Endothelial cell of umbilical vein (primary cell): Measurements from ENCODE around the gene ACOT7. TPM values are rescaled to one million over a fixed set of nuclear protein-coding genes. Genes with fewer than 3 reads are reported as not detected.

Experiments used
- BruUV-seq: library from RNA; stranded (reverse); fragments of 400-500 nt; replicated peaks from 2 replicates; lab custom pipeline; 2021; lab: Mats Ljungman, UMichigan
- CTCF ChIA-PET: fragments of 300-600, 350-600 bp; sonication (Branson Sonifier 250); formaldehyde crosslinking; loops from one replicate; lab custom pipeline; 2021; ENCODE audit warnings: antibody characterized with exemption, inconsistent platforms; lab: Charles Lee
- POLR2A ChIA-PET: fragments of 300-600, 350-600 bp; sonication (Branson Sonifier 250); formaldehyde crosslinking; loops from one replicate; lab custom pipeline; 2021; ENCODE audit warnings: antibody characterized with exemption, inconsistent platforms; lab: Charles Lee
- DNase-seq: peaks from one replicate; pipeline ENCODE4 v3.0.0-alpha.2; 2011; ENCODE audit warnings: low read depth, low spot score
- FAIRE-seq: peaks from 2 replicates; lab custom pipeline; 2011; peaks lifted over from hg19 to GRCh38; lab: Jason Lieb, UNC
- H2AFZ ChIP-seq: 2 replicates; pipeline ENCODE4 v1.6.0; 2012; ENCODE audit warnings: low read depth, low read length, control low read depth, inconsistent platforms
- H3K27ac ChIP-seq: 2 replicates; pipeline ENCODE4 v1.5.1; 2011; ENCODE audit warnings: low read depth, mild to moderate bottlenecking, control low read depth, low read length, moderate library complexity; ENCODE audit not compliant: insufficient read depth
- H3K27me3 ChIP-seq, 2 experiments: 2 replicates each; pipeline versions ENCODE4 v1.6.0 to v1.6.1; 2011; ENCODE audit warnings: low read length in 2 of 2, mixed read lengths in 1 of 2; ENCODE audit not compliant: control insufficient read depth in 2 of 2, insufficient read depth in 2 of 2
- H3K36me3 ChIP-seq, 2 experiments: 2 replicates in 1 of 2; 3 replicates in 1 of 2; pipeline ENCODE4 v1.5.1; 2011; ENCODE audit warnings: low read length in 2 of 2, mild to moderate bottlenecking in 1 of 2, moderate library complexity in 1 of 2; ENCODE audit not compliant: control insufficient read depth in 2 of 2, insufficient read depth in 2 of 2; ENCODE audit errors: extremely low read depth in 1 of 2
- H3K4me1 ChIP-seq: 3 replicates; pipeline ENCODE4 v1.5.1; 2011; ENCODE audit warnings: mild to moderate bottlenecking, low read length; ENCODE audit not compliant: control insufficient read depth, insufficient read depth; ENCODE audit errors: extremely low read depth
- H3K4me2 ChIP-seq: 2 replicates; pipeline ENCODE4 v1.6.1; 2011; ENCODE audit warnings: low read length, control low read depth, mixed read lengths; ENCODE audit not compliant: insufficient read depth
- H3K4me3 ChIP-seq, 3 experiments: fragments of 200-600 bp in 1 of 3; sonication (generic), shearing (Covaris generic) in 1 of 3; replicated peaks in 1 of 3; 2 replicates each; pipeline ENCODE4 v1.5.1; 2011 to 2016; ENCODE audit warnings: control low read depth in 3 of 3, low read length in 3 of 3, mild to moderate bottlenecking in 2 of 3, inconsistent platforms in 1 of 3, low read depth in 1 of 3, moderate library complexity in 1 of 3; ENCODE audit not compliant: insufficient read depth in 1 of 3
- H3K79me2 ChIP-seq: 2 replicates; pipeline ENCODE4 v1.6.0; 2012; ENCODE audit warnings: low read length, inconsistent platforms; ENCODE audit not compliant: control insufficient read depth, insufficient read depth
- H3K9ac ChIP-seq: replicated peaks from 2 replicates; pipeline ENCODE3; 2011; ENCODE audit warnings: low read length, control low read depth; ENCODE audit not compliant: insufficient read depth; ENCODE audit errors: extremely low read depth
- H3K9me1 ChIP-seq: replicated peaks from 3 replicates; pipeline ENCODE4 v1.6.0; 2011; ENCODE audit warnings: mild to moderate bottlenecking, low read length; ENCODE audit not compliant: control insufficient read depth, insufficient read depth; ENCODE audit errors: extremely low read depth
- H3K9me3 ChIP-seq: replicated peaks from 2 replicates; pipeline ENCODE4 v1.5.1; 2012; ENCODE audit warnings: low read length, inconsistent platforms; ENCODE audit not compliant: control insufficient read depth, insufficient read depth
- H4K20me1 ChIP-seq: replicated peaks from 2 replicates; pipeline ENCODE3; 2011; ENCODE audit warnings: mild to moderate bottlenecking, low read length; ENCODE audit not compliant: control insufficient read depth, insufficient read depth; ENCODE audit errors: extremely low read depth
- FOS ChIP-seq: IDR thresholded peaks from 2 replicates; pipeline ENCODE4 v1.6.1; 2011; ENCODE audit warnings: mild to moderate bottlenecking, low read length, moderate library complexity, borderline replicate concordance; ENCODE audit not compliant: insufficient read depth
- GATA2 ChIP-seq: IDR thresholded peaks from 2 replicates; pipeline ENCODE4 v1.7.0; 2011; ENCODE audit warnings: low read depth, mild to moderate bottlenecking, moderate library complexity, mixed read lengths, low read length; ENCODE audit not compliant: insufficient read length, insufficient read depth
- JUN ChIP-seq: IDR thresholded peaks from 2 replicates; pipeline ENCODE4 v1.6.1; 2011; ENCODE audit warnings: borderline replicate concordance, low read depth; ENCODE audit not compliant: insufficient read length, insufficient read depth
- MYC ChIP-seq: IDR thresholded peaks from one replicate; pipeline ENCODE4 v1.6.1; 2011; ENCODE audit warnings: mild to moderate bottlenecking, low read depth, low read length
- POLR2A ChIP-seq: IDR thresholded peaks from 2 replicates; pipeline ENCODE4 v1.6.1; 2012; ENCODE audit warnings: low read depth, mild to moderate bottlenecking, control low read depth, low read length
- POLR2AphosphoS5 ChIP-seq: IDR thresholded peaks from 2 replicates; pipeline ENCODE4 v1.6.1; 2012; ENCODE audit warnings: low read depth, mild to moderate bottlenecking, control low read depth, low read length, moderate library complexity; ENCODE audit not compliant: insufficient read depth
- dilution Hi-C: fragments of 300-500 bp; cut with MboI; formaldehyde crosslinking; loops from one replicate; pipeline ENCODE4 v1.15.0; 2019; ENCODE audit warnings: low sequenced_read_pairs; ENCODE audit not compliant: extremely low pct_ligation_motif_present
- intact Hi-C: fragments of 100-400 bp; cut with micrococcal nuclease; formaldehyde crosslinking; loops from one replicate; pipeline ENCODE4 v1.10.0; 2022
- polyA plus RNA-seq, 4 experiments: library from polyadenylated mRNA; depleted of rRNA in 3 of 4; stranded (reverse) in 3 of 4; unstranded in 1 of 4; fragments of >200 nt; gene quantifications; 2 replicates each; pipeline versions ENCODE4 v1.2.1 to v1.2.3, GENCODE V29; 2011 to 2012; ENCODE audit warnings: missing spikeins in 1 of 4
- total RNA-seq: library from RNA; stranded (reverse); gene quantifications from 2 replicates; pipeline ENCODE4 v1.2.3, GENCODE V29; 2021
- TF ChIP-seq, protein P1 (sequence below): IDR thresholded peaks from 2 replicates; pipeline ENCODE4 v1.6.1; 2011; ENCODE audit not compliant: insufficient read depth, insufficient read length
- TF ChIP-seq, protein P2 (sequence below), 2 donors: IDR thresholded peaks; 1 replicate in 1 of 2; 2 replicates in 1 of 2; pipeline ENCODE4 v1.5.1; 2011; ENCODE audit warnings: low read length in 2 of 2, mild to moderate bottlenecking in 2 of 2, moderate library complexity in 2 of 2, control low read depth in 1 of 2, inconsistent platforms in 1 of 2, low read depth in 1 of 2; ENCODE audit not compliant: insufficient read depth in 1 of 2; ENCODE audit errors: extremely low read depth in 1 of 2

Gene ACOT7
- total and polyA plus RNA-seq, 2 donors (not counting 3 experiments of a cell fraction or from before 2014, with no cell fraction given) = 69.4 to 105 TPM

GRCh38 chr1:6365047-6365446 lies 28.5 kb downstream of the ACOT7 start:
- FAIRE-seq (no peak), DNase-seq (no peak)
- H3K9ac ChIP-seq = no peak overlapping the region
- H3K36me3 ChIP-seq = no peaks in the 10 kb centered on the region
- H3K4me2 ChIP-seq = no peak overlapping the region
- no peak overlapping the region for H2AFZ ChIP-seq
- H4K20me1 ChIP-seq = no peaks in the 10 kb centered on the region
- no peaks in the 10 kb centered on the region for H3K27me3 ChIP-seq
- peaks cover 3% of the 10 kb centered on the region for H3K4me1 ChIP-seq
- dilution Hi-C loops (no loop called here), intact Hi-C loops (no loop called here)
- no peaks in the 10 kb centered on the region for H3K9me1 ChIP-seq
- TF ChIP-seq GATA2 (no peak), JUN (no peak), POLR2AphosphoS5 (no peak), FOS (no peak), MYC (no peak), POLR2A (no peak)
- TF ChIP-seq, protein P1, sequence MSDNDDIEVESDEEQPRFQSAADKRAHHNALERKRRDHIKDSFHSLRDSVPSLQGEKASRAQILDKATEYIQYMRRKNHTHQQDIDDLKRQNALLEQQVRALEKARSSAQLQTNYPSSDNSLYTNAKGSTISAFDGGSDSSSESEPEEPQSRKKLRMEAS = no peak
- TF ChIP-seq, protein P2, sequence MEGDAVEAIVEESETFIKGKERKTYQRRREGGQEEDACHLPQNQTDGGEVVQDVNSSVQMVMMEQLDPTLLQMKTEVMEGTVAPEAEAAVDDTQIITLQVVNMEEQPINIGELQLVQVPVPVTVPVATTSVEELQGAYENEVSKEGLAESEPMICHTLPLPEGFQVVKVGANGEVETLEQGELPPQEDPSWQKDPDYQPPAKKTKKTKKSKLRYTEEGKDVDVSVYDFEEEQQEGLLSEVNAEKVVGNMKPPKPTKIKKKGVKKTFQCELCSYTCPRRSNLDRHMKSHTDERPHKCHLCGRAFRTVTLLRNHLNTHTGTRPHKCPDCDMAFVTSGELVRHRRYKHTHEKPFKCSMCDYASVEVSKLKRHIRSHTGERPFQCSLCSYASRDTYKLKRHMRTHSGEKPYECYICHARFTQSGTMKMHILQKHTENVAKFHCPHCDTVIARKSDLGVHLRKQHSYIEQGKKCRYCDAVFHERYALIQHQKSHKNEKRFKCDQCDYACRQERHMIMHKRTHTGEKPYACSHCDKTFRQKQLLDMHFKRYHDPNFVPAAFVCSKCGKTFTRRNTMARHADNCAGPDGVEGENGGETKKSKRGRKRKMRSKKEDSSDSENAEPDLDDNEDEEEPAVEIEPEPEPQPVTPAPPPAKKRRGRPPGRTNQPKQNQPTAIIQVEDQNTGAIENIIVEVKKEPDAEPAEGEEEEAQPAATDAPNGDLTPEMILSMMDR (IDR thresholded peaks at IDR 0.05; ENCODE audit: extremely low read depth in 1 of 2, insufficient read depth in 1 of 2, low read depth in 1 of 2, low read length in 2 of 2) = no peak
- no peak overlapping the region for H3K4me3 ChIP-seq
- H3K79me2 ChIP-seq = no peaks in the 10 kb centered on the region
- ChIA-PET CTCF (interaction anchor here (8.8 kb wide), 1 partner anchor 34 kb away, joined by 237 read pairs; the partner anchor contains the start of gene ACOT7), POLR2A (no interaction called here)
- no peaks in the 10 kb centered on the region for H3K9me3 ChIP-seq
- no TSS peak for BruUV-seq
- H3K27ac ChIP-seq = no peak overlapping the region
